Hepatocyte (in vitro differentiated cells): ENCODE data around the gene RNF224. TPM values are rescaled to one million over a fixed set of nuclear protein-coding genes. Genes with fewer than 3 reads are reported as not detected.

Experiments
- DNase-seq: peaks from one replicate; pipeline ENCODE4 v3.0.0-alpha.2; 2016; ENCODE audit warnings: low spot score
- H2AFZ ChIP-seq: fragments of 200-600 bp; sonication (generic); 2 replicates; pipeline ENCODE4 v1.6.0; 2016; ENCODE audit warnings: antibody characterized with exemption, mild to moderate bottlenecking
- H3K27ac ChIP-seq: fragments of 200-600 bp; sonication (generic); 2 replicates; pipeline ENCODE4 v1.5.1; 2016; ENCODE audit warnings: mild to moderate bottlenecking
- H3K27me3 ChIP-seq: fragments of 200-600 bp; sonication (generic); 2 replicates; pipeline ENCODE4 v1.6.1; 2016
- H3K36me3 ChIP-seq: fragments of 200-600 bp; sonication (generic); replicated peaks from 2 replicates; pipeline ENCODE4 v1.5.1; 2016; ENCODE audit warnings: low read depth; ENCODE audit not compliant: insufficient read depth
- H3K4me1 ChIP-seq: fragments of 200-600 bp; sonication (generic); 2 replicates; pipeline ENCODE4 v1.5.1; 2016; ENCODE audit warnings: mild to moderate bottlenecking, moderate library complexity; ENCODE audit not compliant: insufficient read depth
- H3K4me2 ChIP-seq: fragments of 200-600 bp; sonication (generic); 2 replicates; pipeline ENCODE4 v1.6.0; 2016
- H3K4me3 ChIP-seq: fragments of 200-600 bp; sonication (generic); 2 replicates; pipeline ENCODE4 v1.5.1; 2016; ENCODE audit warnings: mild to moderate bottlenecking
- H3K79me2 ChIP-seq: fragments of 200-600 bp; sonication (generic); 2 replicates; pipeline ENCODE4 v1.6.0; 2017; ENCODE audit warnings: mild to moderate bottlenecking
- H3K9me2 ChIP-seq: fragments of 200-600 bp; sonication (generic); replicated peaks from 2 replicates; pipeline ENCODE4 v1.6.0; 2017; ENCODE audit warnings: mild to moderate bottlenecking; ENCODE audit not compliant: insufficient read depth
- H3K9me3 ChIP-seq: fragments of 200-600 bp; sonication (generic); 2 replicates; pipeline ENCODE4 v1.5.1; 2016; ENCODE audit warnings: low read depth, mild to moderate bottlenecking
- H4K20me1 ChIP-seq: fragments of 200-600 bp; sonication (generic); 2 replicates; pipeline ENCODE4 v1.6.0; 2016; ENCODE audit warnings: mild to moderate bottlenecking; ENCODE audit not compliant: insufficient read depth, poor library complexity, severe bottlenecking
- EZH2 ChIP-seq: fragments of 200-600 bp; sonication (generic); IDR thresholded peaks from 2 replicates; pipeline ENCODE4 v1.6.1; 2016; ENCODE audit warnings: antibody characterized with exemption, mild to moderate bottlenecking, borderline replicate concordance
- EZH2phosphoT487 ChIP-seq: fragments of 200-600 bp; sonication (generic); IDR thresholded peaks from one replicate; pipeline ENCODE4 v1.6.1; 2018; ENCODE audit warnings: antibody characterized with exemption, mild to moderate bottlenecking, low read depth, moderate library complexity; ENCODE audit not compliant: unreplicated experiment, severe bottlenecking
- WGBS: methylation state at CpG from one replicate; pipeline ENCODE4 v1.1.6; 2016; ENCODE audit warnings: low lambda C conversion rate; ENCODE audit errors: missing lambda C conversion rate; 5-methylcytosine and 5-hydroxymethylcytosine counted together
- polyA plus RNA-seq: library from polyadenylated mRNA; unstranded; fragments of >200 nt; fragmentation: Nextera tagmentation; extraction: Ambion mirVana; gene quantifications from 2 replicates; pipeline ENCODE4 v1.2.1, GENCODE V29; 2016
- total RNA-seq: library from RNA; depleted of rRNA; stranded (reverse); fragments of >200 nt; gene quantifications from 2 replicates; pipeline ENCODE4 v1.2.3, GENCODE V29; 2014
- TF ChIP-seq, protein P1 (sequence below): fragments of 200-600 bp; sonication (generic); IDR thresholded peaks from 2 replicates; pipeline ENCODE4 v1.5.1; 2016; ENCODE audit warnings: antibody characterized with exemption, mild to moderate bottlenecking; ENCODE audit not compliant: poor library complexity

The RNF224 gene
- total and polyA plus RNA-seq, 2 experiments from 2014 or later = 1.1 to 1.4 TPM

DNA sequence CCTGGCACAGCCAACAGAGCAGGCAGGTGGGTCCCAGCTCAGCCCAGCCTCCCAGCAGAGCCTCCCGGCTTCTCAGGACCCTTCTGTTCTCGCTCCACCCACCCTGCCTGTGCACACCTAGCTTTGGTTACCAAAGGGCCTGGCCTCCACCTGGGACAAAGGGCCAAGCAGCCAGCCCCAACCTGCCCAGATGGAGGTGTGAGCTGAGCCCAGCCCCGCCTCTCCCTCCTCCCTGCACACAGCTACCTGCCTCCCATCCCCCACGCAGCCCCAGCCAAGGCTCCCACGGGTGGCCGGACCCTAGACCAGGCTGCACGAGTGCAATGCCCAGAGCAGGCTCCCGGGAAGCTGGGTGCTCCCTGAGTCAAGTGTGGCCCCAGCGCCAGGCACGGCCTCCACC, 32.4 kb upstream of the RNF224 start:
- Histone ChIP-seq H4K20me1 (peaks cover 73% of the 10 kb centered on the region), H3K4me1 (peaks cover 52% of the 10 kb centered on the region), H3K27ac (peak overlapping the region; percentile 58), H3K4me3 (no peak overlapping the region), H3K36me3 (no peaks in the 10 kb centered on the region), H3K79me2 (peaks cover 99% of the 10 kb centered on the region), H2AFZ (no peak overlapping the region), H3K9me2 (no peaks in the 10 kb centered on the region), H3K9me3 (no peaks in the 10 kb centered on the region), H3K4me2 (peak overlapping the region; percentile 99), H3K27me3 (no peaks in the 10 kb centered on the region)
- peak; percentile 38 for DNase-seq
- TF ChIP-seq, protein P1, sequence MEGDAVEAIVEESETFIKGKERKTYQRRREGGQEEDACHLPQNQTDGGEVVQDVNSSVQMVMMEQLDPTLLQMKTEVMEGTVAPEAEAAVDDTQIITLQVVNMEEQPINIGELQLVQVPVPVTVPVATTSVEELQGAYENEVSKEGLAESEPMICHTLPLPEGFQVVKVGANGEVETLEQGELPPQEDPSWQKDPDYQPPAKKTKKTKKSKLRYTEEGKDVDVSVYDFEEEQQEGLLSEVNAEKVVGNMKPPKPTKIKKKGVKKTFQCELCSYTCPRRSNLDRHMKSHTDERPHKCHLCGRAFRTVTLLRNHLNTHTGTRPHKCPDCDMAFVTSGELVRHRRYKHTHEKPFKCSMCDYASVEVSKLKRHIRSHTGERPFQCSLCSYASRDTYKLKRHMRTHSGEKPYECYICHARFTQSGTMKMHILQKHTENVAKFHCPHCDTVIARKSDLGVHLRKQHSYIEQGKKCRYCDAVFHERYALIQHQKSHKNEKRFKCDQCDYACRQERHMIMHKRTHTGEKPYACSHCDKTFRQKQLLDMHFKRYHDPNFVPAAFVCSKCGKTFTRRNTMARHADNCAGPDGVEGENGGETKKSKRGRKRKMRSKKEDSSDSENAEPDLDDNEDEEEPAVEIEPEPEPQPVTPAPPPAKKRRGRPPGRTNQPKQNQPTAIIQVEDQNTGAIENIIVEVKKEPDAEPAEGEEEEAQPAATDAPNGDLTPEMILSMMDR = no peak
- TF ChIP-seq EZH2 = no peak
- TF ChIP-seq EZH2phosphoT487 = no peak
- 78% methylated on average over 9 of the region's 10 CpGs for WGBS

DNA sequence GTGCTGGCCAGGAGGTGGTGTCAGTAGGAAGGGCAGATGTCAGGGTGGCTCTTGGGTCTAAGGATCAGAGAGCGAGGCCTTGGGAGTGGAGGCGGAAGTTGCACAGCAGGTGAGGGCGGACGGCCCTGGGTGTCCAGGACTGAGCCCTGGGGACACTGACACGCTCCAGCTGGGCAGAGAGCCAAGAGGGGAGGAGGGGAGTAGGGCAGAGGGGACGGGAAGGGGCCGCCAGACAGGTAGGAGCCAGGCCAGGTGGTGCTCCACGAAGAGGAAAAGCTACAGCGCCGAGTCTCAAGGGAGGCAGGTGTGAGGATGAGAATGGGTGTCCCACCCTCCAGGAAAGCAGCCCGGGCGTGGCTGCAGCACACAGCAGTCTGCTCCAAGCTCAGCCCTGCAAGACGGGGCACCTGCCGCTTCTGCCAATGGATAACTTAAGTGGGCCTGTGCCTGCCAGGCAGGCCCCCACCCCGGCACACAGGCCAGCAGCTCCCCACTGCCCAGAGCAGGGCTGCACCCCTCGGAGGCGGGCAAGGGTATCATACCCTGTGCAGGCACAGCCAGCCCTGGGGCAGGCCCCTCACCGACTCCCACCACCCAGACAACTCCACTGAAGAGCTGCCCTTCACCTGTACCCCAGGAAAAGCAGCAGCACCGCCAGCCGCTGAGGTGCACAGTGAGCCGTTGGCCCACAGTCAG, 31.6 kb upstream of the RNF224 start:
- peaks cover 44% of the 10 kb centered on the region for H3K4me1 ChIP-seq
- no peak for TF ChIP-seq EZH2
- TF ChIP-seq, protein P1 = no peak
- no peak for TF ChIP-seq EZH2phosphoT487

DNA sequence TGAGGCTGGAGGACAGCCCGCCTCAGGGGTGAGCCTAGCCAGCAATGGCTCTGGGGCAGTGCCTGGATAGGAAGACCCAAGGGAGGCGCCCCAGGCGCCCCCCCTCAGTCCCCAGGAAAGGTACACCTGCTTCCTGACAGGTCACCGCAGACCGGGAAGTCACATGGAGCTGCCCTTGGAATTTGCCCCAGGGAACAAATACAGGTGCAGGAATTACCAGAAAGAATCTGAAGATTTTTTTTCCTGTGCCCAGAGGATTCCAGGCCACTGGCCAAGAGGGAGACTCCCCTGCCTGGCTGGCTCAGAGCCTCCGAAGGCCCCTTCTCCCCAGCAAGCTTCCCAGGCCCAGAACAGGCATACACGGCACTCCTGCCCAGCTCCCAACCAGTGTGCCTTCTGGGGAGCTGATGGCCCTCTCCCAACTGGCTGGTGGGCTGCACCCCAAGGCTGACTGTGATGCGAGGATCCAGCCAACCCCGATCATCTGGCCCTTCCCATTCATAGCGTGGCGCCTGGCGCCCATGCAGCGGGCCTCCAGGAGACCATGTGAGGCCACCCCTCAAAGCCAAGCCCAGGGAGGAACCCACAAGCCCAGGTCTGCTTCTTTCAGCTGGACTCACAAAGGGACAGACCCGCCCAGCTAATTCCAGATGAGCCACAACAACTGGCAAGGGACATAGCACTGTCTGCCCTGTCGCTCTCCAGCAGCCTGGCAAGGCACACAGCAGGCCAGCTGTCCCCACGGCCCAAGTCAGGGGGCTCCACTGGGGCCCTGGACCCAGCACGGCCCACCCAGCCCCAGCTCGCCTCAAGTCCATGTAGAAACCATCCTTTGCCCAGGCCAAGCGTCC, 29.0 kb upstream of the RNF224 start:
- Histone ChIP-seq H3K36me3 (no peaks in the 10 kb centered on the region), H3K27ac (peak overlapping the region; percentile 74), H2AFZ (no peak overlapping the region), H3K9me3 (no peaks in the 10 kb centered on the region), H3K4me1 (peaks cover 52% of the 10 kb centered on the region), H3K27me3 (no peaks in the 10 kb centered on the region), H4K20me1 (peaks cover 59% of the 10 kb centered on the region), H3K9me2 (no peaks in the 10 kb centered on the region), H3K4me3 (peak overlapping the region; percentile 36), H3K79me2 (peaks cover 85% of the 10 kb centered on the region), H3K4me2 (peak overlapping the region; percentile 99)
- peak; percentile 71 for DNase-seq
- 83% methylated on average over 17 of the region's 19 CpGs for WGBS
- TF ChIP-seq EZH2phosphoT487 (no peak), EZH2 (no peak)
- TF ChIP-seq, protein P1 = no peak

More for the DNA sequence above, 31.6 kb upstream of the RNF224 start:
- no peaks in the 10 kb centered on the region for H3K27me3 ChIP-seq
- peak; percentile 65 for DNase-seq
- no peak overlapping the region for H2AFZ ChIP-seq
- H3K36me3 ChIP-seq = no peaks in the 10 kb centered on the region
- peaks cover 65% of the 10 kb centered on the region for H4K20me1 ChIP-seq
- H3K79me2 ChIP-seq = peaks cover 91% of the 10 kb centered on the region
- H3K27ac ChIP-seq = peak overlapping the region; percentile 58
- WGBS = 81% methylated on average over 18 of the region's 21 CpGs
- H3K4me3 ChIP-seq = no peak overlapping the region
- no peaks in the 10 kb centered on the region for H3K9me2 ChIP-seq
- no peaks in the 10 kb centered on the region for H3K9me3 ChIP-seq
- H3K4me2 ChIP-seq = peak overlapping the region; percentile 99
